Calu3 (cell line): Measurements from ENCODE around the gene GNA12. TPM values are rescaled to one million over a fixed set of nuclear protein-coding genes. Genes with fewer than 3 reads are reported as not detected.
A peak's percentile ranks its signal among the peaks of the same experiment; 100 is the strongest.

Source experiments
- BruUV-seq: library from RNA; stranded (reverse); fragments of 400-500 nt; replicated peaks from 2 replicates; lab custom pipeline; 2021; lab: Mats Ljungman, UMichigan
- CTCF ChIA-PET: fragments of 300-600 bp; sonication (Branson Sonifier 250); formaldehyde crosslinking; loops from one replicate; lab custom pipeline; 2022; ENCODE audit warnings: antibody characterized with exemption; lab: Charles Lee
- DNase-seq: peaks from one replicate; pipeline ENCODE4 v3.0.0; 2022
- H3K27ac Mint-ChIP-seq: one replicate; pipeline ENCODE4 v1.8.0; 2022; ENCODE audit warnings: mixed read lengths; ENCODE audit not compliant: unreplicated experiment
- H3K27me3 Mint-ChIP-seq: one replicate; pipeline ENCODE4 v1.8.0; 2022; ENCODE audit warnings: mixed read lengths; ENCODE audit not compliant: unreplicated experiment
- H3K36me3 Mint-ChIP-seq: one replicate; pipeline ENCODE4 v1.8.0; 2022; ENCODE audit warnings: mild to moderate bottlenecking, moderate library complexity, mixed read lengths; ENCODE audit not compliant: insufficient read depth, unreplicated experiment
- H3K4me1 Mint-ChIP-seq: one replicate; pipeline ENCODE4 v1.8.0; 2022; ENCODE audit warnings: mild to moderate bottlenecking, low read depth, mixed read lengths; ENCODE audit not compliant: unreplicated experiment
- H3K4me3 Mint-ChIP-seq: one replicate; pipeline ENCODE4 v1.8.0; 2022; ENCODE audit warnings: mild to moderate bottlenecking, low read depth, moderate library complexity, mixed read lengths; ENCODE audit not compliant: unreplicated experiment
- H3K9me3 Mint-ChIP-seq: one replicate; pipeline ENCODE4 v1.8.0; 2022; ENCODE audit warnings: low read depth, mixed read lengths; ENCODE audit not compliant: unreplicated experiment
- intact Hi-C: fragments of 100-400 bp; cut with micrococcal nuclease; formaldehyde crosslinking; loops from one replicate; pipeline ENCODE4 v1.10.0; 2022; ENCODE audit not compliant: unreplicated experiment
- total RNA-seq: library from RNA; stranded (reverse); gene quantifications from 2 replicates; pipeline ENCODE4 v1.2.3, GENCODE V29; 2022
- TF ChIP-seq, protein P1 (sequence below): fragments of 200-600 bp; IDR thresholded peaks from one replicate; pipeline ENCODE4 v1.8.0; 2022; ENCODE audit warnings: antibody characterized with exemption; ENCODE audit not compliant: unreplicated experiment

The GNA12 gene
- total RNA-seq, 1 experiment from 2014 or later: 78.3 TPM

- Mint-ChIP-seq H3K9me3 (no peaks in the 10 kb centered on the region), H3K36me3 (no peaks in the 10 kb centered on the region), H3K27me3 (peaks cover 81% of the 10 kb centered on the region), H3K27ac (no peak overlapping the region), H3K4me3 (no peak overlapping the region), H3K4me1 (peaks cover 34% of the 10 kb centered on the region)
- no peak for DNase-seq
- CTCF ChIA-PET: interaction anchor here (1.0 kb wide), 1 partner anchor 235 kb away, joined by 3 read pairs; no protein-coding TSS in a partner anchor
- intact Hi-C loops: loop anchor here (10.0 kb wide), 1 partner anchor 121 kb away; no protein-coding TSS in a partner anchor
- TF ChIP-seq, protein P1, sequence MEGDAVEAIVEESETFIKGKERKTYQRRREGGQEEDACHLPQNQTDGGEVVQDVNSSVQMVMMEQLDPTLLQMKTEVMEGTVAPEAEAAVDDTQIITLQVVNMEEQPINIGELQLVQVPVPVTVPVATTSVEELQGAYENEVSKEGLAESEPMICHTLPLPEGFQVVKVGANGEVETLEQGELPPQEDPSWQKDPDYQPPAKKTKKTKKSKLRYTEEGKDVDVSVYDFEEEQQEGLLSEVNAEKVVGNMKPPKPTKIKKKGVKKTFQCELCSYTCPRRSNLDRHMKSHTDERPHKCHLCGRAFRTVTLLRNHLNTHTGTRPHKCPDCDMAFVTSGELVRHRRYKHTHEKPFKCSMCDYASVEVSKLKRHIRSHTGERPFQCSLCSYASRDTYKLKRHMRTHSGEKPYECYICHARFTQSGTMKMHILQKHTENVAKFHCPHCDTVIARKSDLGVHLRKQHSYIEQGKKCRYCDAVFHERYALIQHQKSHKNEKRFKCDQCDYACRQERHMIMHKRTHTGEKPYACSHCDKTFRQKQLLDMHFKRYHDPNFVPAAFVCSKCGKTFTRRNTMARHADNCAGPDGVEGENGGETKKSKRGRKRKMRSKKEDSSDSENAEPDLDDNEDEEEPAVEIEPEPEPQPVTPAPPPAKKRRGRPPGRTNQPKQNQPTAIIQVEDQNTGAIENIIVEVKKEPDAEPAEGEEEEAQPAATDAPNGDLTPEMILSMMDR: no peak
- BruUV-seq: no TSS peak
Measured at GRCh38 chr7:2686101-2686500, 158.0 kb downstream of the GNA12 start.

- no peak for DNase-seq
- Mint-ChIP-seq H3K27ac (no peak overlapping the region), H3K9me3 (no peaks in the 10 kb centered on the region), H3K36me3 (peaks cover 3% of the 10 kb centered on the region), H3K4me1 (peaks cover 26% of the 10 kb centered on the region), H3K27me3 (peaks cover 81% of the 10 kb centered on the region), H3K4me3 (no peak overlapping the region)
- CTCF ChIA-PET: no interaction called here
- no TSS peak for BruUV-seq
- TF ChIP-seq, protein P1: no peak
- intact Hi-C loops: loop anchor here (10.0 kb wide), 1 partner anchor 120 kb away; no protein-coding TSS in a partner anchor
Measured at GRCh38 chr7:2684501-2684900, 159.6 kb downstream of the GNA12 start.

- Mint-ChIP-seq H3K27me3 (peaks cover 76% of the 10 kb centered on the region), H3K36me3 (peaks cover 5% of the 10 kb centered on the region), H3K4me3 (no peak overlapping the region), H3K4me1 (peaks cover 10% of the 10 kb centered on the region), H3K9me3 (no peaks in the 10 kb centered on the region), H3K27ac (no peak overlapping the region)
- TF ChIP-seq, protein P1: no peak
- intact Hi-C loops: loop anchor here (2.0 to 10.0 kb wide), 2 partner anchors 117 to 231 kb away; no protein-coding TSS in a partner anchor
- CTCF ChIA-PET: interaction anchor here (0.6 to 3.8 kb wide), 9 partner anchors 10 to 230 kb away, joined by 3 to 30 read pairs (median 3); no protein-coding TSS in a partner anchor
- no peak for DNase-seq
- BruUV-seq: no TSS peak
Measured at GRCh38 chr7:2681929-2682799, 161.9 kb downstream of the GNA12 start.

GRCh38 chr7:2680792-2681490 lies 163.2 kb downstream of the GNA12 start:
- intact Hi-C loops: loop anchor here (2.0 to 10.0 kb wide), 2 partner anchors 116 to 230 kb away; no protein-coding TSS in a partner anchor
- CTCF ChIA-PET: interaction anchor here (0.5 to 3.8 kb wide), 11 partner anchors 9 to 327 kb away, joined by 3 to 30 read pairs (median 5); no protein-coding TSS in a partner anchor
- DNase-seq: peak; percentile 95
- no TSS peak for BruUV-seq
- Mint-ChIP-seq H3K36me3 (peaks cover 5% of the 10 kb centered on the region), H3K27me3 (peaks cover 63% of the 10 kb centered on the region), H3K9me3 (no peaks in the 10 kb centered on the region), H3K4me3 (no peak overlapping the region), H3K27ac (no peak overlapping the region), H3K4me1 (peaks cover 9% of the 10 kb centered on the region)
- TF ChIP-seq, protein P1: peak; percentile 94
